Prostate gland (tissue), 2 donors: ENCODE data around the gene PAK4.

Experiments used
- CTCF ChIP-seq, 4 experiments: fragments of 200-600 bp in 2 of 4; fragments of 450-650 bp in 2 of 4; sonication (generic) in 2 of 4; IDR thresholded peaks; 1 replicate in 3 of 4; 2 replicates in 1 of 4; pipeline ENCODE4 v1.5.1; 2016 to 2019; ENCODE audit warnings: antibody characterized with exemption in 4 of 4, mild to moderate bottlenecking in 2 of 4, moderate library complexity in 2 of 4
- POLR2A ChIP-seq: fragments of 450-650 bp; IDR thresholded peaks from one replicate; pipeline ENCODE4 v1.6.1; 2016; ENCODE audit warnings: antibody characterized with exemption, mild to moderate bottlenecking
- POLR2AphosphoS5 ChIP-seq: sonication (generic); formaldehyde crosslinking; IDR thresholded peaks from one replicate; pipeline ENCODE4 v1.6.1; 2017; ENCODE audit warnings: antibody characterized with exemption

- TF ChIP-seq CTCF (IDR thresholded peaks at IDR 0.05): no peak
- TF ChIP-seq POLR2A: no peak
- no peak for TF ChIP-seq POLR2AphosphoS5
Measured at GRCh38 chr19:39150235-39150634, 24.6 kb downstream of the PAK4 start.
